Lung (tissue), 12 donors: ENCODE results near the gene ZMIZ2. TPM values are rescaled to one million over a fixed set of nuclear protein-coding genes. Genes with fewer than 3 reads are reported as not detected.

ENCODE experiments used
- ATAC-seq: fragments of 200-7000 bp; cut with Tn5 transposase; one replicate; pipeline ENCODE4 v1.9.1; 2020; ENCODE audit warnings: moderate number of reproducible peaks; ENCODE audit not compliant: insufficient read depth, low FRiP score
- DNase-seq, 3 donors: peaks; one replicate each; pipeline ENCODE4 v3.0.0-alpha.2; 2013 to 2017
- H3K27ac ChIP-seq, 2 donors: one replicate each; pipeline ENCODE4 v1.5.1; 2013; ENCODE audit warnings: mild to moderate bottlenecking in 2 of 2, moderate library complexity in 2 of 2, control low read depth in 1 of 2, inconsistent platforms in 1 of 2, low read depth in 1 of 2, low read length in 1 of 2
- H3K27me3 ChIP-seq, 3 donors: one replicate each; pipeline ENCODE4 v1.5.1; 2013; ENCODE audit warnings: low read length in 2 of 3; ENCODE audit not compliant: control insufficient read depth in 3 of 3, insufficient read depth in 3 of 3
- H3K36me3 ChIP-seq, 4 donors: one replicate each; pipeline ENCODE4 v1.5.1; 2013; ENCODE audit warnings: low read length in 4 of 4, mild to moderate bottlenecking in 1 of 4, moderate library complexity in 1 of 4; ENCODE audit not compliant: control insufficient read depth in 4 of 4, insufficient read depth in 4 of 4
- H3K4me1 ChIP-seq, 5 donors: one replicate each; pipeline ENCODE4 v1.5.1; 2013; ENCODE audit warnings: low read length in 5 of 5, mild to moderate bottlenecking in 2 of 5, moderate library complexity in 1 of 5; ENCODE audit not compliant: control insufficient read depth in 5 of 5, insufficient read depth in 5 of 5
- H3K4me3 ChIP-seq: one replicate; pipeline ENCODE4 v1.5.1; 2013; ENCODE audit warnings: mild to moderate bottlenecking, control low read depth, moderate library complexity
- H3K9ac ChIP-seq, 2 donors: one replicate each; pipeline ENCODE4 v1.5.1; 2013; ENCODE audit warnings: low read length in 2 of 2, control low read depth in 1 of 2; ENCODE audit not compliant: insufficient read depth in 1 of 2
- H3K9me3 ChIP-seq, 4 donors: one replicate each; pipeline ENCODE4 v1.5.1; 2013; ENCODE audit warnings: low read length in 3 of 4, mild to moderate bottlenecking in 1 of 4, moderate library complexity in 1 of 4; ENCODE audit not compliant: control insufficient read depth in 4 of 4, insufficient read depth in 3 of 4
- WGBS, 2 donors: extraction: QIAGEN DNeasy Blood & Tissue Kit; methylation state at CpG; one replicate each; pipeline ENCODE4 v1.1.7; 2013; 5-methylcytosine and 5-hydroxymethylcytosine counted together
- polyA plus RNA-seq, 2 donors: library from polyadenylated mRNA; stranded (reverse); fragments of 200-250 nt; gene quantifications; one replicate each; pipeline ENCODE4 v1.2.1, GENCODE V29; 2013
- total RNA-seq, 2 donors: library from RNA; depleted of rRNA in 1 of 2; stranded (reverse); fragments of >200 nt in 1 of 2; gene quantifications; one replicate each; pipeline ENCODE4 v1.2.1, GENCODE V29; 2014 to 2021
- TF ChIP-seq, protein P1 (sequence below): IDR thresholded peaks from 2 replicates; pipeline ENCODE4 v1.5.1; 2012; ENCODE audit warnings: mild to moderate bottlenecking; ENCODE audit errors: control extremely low read depth, extremely low read depth
- donor health status: control.
- donor health status: control.
- donor health status: Bipolar disorder and iron deficiency.
- donor health status: healthy.
- donor health status: DM: yes; HTN: yes; CAD: no.

ZMIZ2 gene
- total and polyA plus RNA-seq, 4 donors = 26.2 to 103 (median 53.7) TPM

DNA sequence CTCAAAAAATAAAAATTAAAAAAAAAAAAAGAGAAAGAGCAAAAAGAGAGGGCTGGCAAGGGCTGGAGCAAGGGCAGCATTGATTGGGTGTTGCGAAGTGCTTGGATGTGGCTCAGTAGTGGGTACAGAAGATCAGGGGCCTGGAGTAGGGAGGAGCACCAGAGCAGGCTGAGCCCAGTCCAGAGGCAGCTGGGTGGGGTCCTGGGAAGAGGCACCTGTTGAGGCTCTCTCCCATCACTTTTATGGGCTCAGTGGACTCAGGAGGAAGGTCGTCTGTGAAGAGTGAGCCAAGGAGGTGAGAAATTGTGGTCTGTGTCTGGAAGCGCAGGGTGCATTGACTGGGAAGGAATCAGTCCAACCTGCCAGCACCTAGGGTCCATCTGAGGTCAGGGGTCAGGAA is 11.8 kb upstream of the ZMIZ2 start:
- no peaks in the 10 kb centered on the region for H3K27me3 ChIP-seq
- no peaks in the 10 kb centered on the region for H3K36me3 ChIP-seq
- H3K9me3 ChIP-seq = no peaks in the 10 kb centered on the region
- H3K9ac ChIP-seq = no peak overlapping the region
- DNase-seq (no peak), ATAC-seq (no peak)
- H3K4me1 ChIP-seq = no peaks in the 10 kb centered on the region
- H3K4me3 ChIP-seq = no peak overlapping the region
- WGBS, 2 donors = 75 to 86% methylated on average over 3 of the region's 3 CpGs
- TF ChIP-seq, protein P1, sequence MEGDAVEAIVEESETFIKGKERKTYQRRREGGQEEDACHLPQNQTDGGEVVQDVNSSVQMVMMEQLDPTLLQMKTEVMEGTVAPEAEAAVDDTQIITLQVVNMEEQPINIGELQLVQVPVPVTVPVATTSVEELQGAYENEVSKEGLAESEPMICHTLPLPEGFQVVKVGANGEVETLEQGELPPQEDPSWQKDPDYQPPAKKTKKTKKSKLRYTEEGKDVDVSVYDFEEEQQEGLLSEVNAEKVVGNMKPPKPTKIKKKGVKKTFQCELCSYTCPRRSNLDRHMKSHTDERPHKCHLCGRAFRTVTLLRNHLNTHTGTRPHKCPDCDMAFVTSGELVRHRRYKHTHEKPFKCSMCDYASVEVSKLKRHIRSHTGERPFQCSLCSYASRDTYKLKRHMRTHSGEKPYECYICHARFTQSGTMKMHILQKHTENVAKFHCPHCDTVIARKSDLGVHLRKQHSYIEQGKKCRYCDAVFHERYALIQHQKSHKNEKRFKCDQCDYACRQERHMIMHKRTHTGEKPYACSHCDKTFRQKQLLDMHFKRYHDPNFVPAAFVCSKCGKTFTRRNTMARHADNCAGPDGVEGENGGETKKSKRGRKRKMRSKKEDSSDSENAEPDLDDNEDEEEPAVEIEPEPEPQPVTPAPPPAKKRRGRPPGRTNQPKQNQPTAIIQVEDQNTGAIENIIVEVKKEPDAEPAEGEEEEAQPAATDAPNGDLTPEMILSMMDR = no peak
- H3K27ac ChIP-seq = no peak overlapping the region

DNA sequence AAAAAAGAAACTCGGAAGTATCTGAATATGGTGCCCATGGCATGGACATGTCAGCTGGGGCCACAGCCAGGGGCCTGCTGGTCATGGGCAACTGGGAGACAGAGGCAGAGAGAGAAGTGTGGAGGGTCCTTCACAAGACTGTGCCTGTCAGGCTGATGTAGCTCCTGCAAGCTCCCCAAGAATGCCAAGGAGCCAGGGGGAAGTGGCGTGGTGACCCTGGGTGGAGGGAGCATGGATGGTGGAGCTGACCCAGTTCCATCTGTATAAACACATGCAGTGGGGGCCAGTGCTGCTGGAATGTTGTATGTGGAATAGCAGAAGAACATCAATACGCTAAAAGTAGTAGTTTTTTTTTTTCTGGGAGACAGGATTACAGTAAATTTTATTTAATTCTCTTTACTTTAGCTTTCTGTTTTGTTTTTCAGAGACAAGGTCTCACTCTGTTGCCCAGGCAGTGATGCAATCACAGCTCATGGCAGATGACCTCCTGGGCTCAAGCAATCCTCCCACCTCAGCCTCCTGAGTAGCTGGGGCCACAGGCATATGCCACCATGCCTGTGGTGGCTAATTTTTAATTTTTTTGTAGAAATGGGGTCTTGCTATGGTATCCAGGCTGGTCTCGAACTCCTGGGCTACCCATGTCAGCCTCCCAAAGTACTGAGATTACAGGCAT is 10.5 kb upstream of the ZMIZ2 start:
- Histone ChIP-seq H3K9me3 (no peaks in the 10 kb centered on the region), H3K4me1 (no peaks in the 10 kb centered on the region), H3K9ac (no peak overlapping the region), H3K4me3 (no peak overlapping the region), H3K36me3 (no peaks in the 10 kb centered on the region), H3K27me3 (no peaks in the 10 kb centered on the region), H3K27ac (no peak overlapping the region)
- TF ChIP-seq, protein P1 = no peak
- 90 to 92% methylated on average over 4 of the region's 4 CpGs for WGBS, 2 donors
- DNase-seq (no peak), ATAC-seq (no peak)

- DNase-seq (no peak), ATAC-seq (no peak)
- no peaks in the 10 kb centered on the region for H3K9me3 ChIP-seq
- H3K27ac ChIP-seq = no peak overlapping the region
- H3K36me3 ChIP-seq = no peaks in the 10 kb centered on the region
- no peak overlapping the region for H3K4me3 ChIP-seq
- H3K27me3 ChIP-seq = no peaks in the 10 kb centered on the region
- peaks cover 0 to 1% (median 0%) of the 10 kb centered on the region in 5 donors for H3K4me1 ChIP-seq
- TF ChIP-seq, protein P1 = no peak
- H3K9ac ChIP-seq = no peak overlapping the region
- 94 to 95% methylated on average over 22 to 23 of the region's 23 CpGs for WGBS, 2 donors
Measured at GRCh38 chr7:44738876-44739665, 9.6 kb upstream of the ZMIZ2 start.
